Left ventricle myocardium inferior (tissue), 1 donor: ENCODE data around the gene SERTAD1. TPM values are rescaled to one million over a fixed set of nuclear protein-coding genes. Genes with fewer than 3 reads are reported as not detected.
A peak's percentile ranks its signal among the peaks of the same experiment; 100 is the strongest.
"Not testable (repeated sequence)": the region's sequence is repeated elsewhere in the genome, so short reads cannot be mapped to it uniquely, and the experiment has no call there.

ENCODE experiments used
- DNase-seq: peaks from one replicate; pipeline ENCODE4 v3.0.0-alpha.2; 2020
- H3K27ac ChIP-seq: fragments of 200-600 bp; replicated peaks from 2 replicates; pipeline ENCODE4 v1.8.0; 2021
- H3K27me3 ChIP-seq: fragments of 200-600 bp; 2 replicates; pipeline ENCODE4 v1.8.0; 2021; ENCODE audit warnings: low read depth
- H3K36me3 ChIP-seq: fragments of 200-600 bp; 2 replicates; pipeline ENCODE4 v1.8.0; 2021
- H3K4me1 ChIP-seq: fragments of 200-600 bp; 2 replicates; pipeline ENCODE4 v1.8.0; 2021
- H3K4me3 ChIP-seq: fragments of 200-600 bp; 2 replicates; pipeline ENCODE4 v1.8.0; 2021; ENCODE audit warnings: mild to moderate bottlenecking, moderate library complexity
- H3K9me3 ChIP-seq: fragments of 200-600 bp; replicated peaks from 2 replicates; pipeline ENCODE4 v1.8.0; 2021
- CTCF ChIP-seq: fragments of 200-600 bp; IDR thresholded peaks from 2 replicates; pipeline ENCODE4 v1.8.0; 2021; ENCODE audit warnings: antibody characterized with exemption, mild to moderate bottlenecking, borderline replicate concordance
- intact Hi-C: fragments of 100-400 bp; cut with micrococcal nuclease; formaldehyde crosslinking; loops from one replicate; pipeline ENCODE4 v1.11.0; 2022
- total RNA-seq: library from RNA; stranded (reverse); fragmentation: NEBNext Ultra II Directional; extraction: Animal tissue kit (Norgen Biotek cat#: 25700); gene quantifications from one replicate; pipeline ENCODE4 v1.2.1, GENCODE V29; 2021
- donor health status: DM: no; HTN: yes; CAD: no; lungs with severe emphysema.

Gene SERTAD1
- total RNA-seq, 1 donor from 2014 or later = 9.2 TPM

GRCh38 chr19:40443131-40443999, 17.6 kb upstream of the SERTAD1 start:
- no peak for TF ChIP-seq CTCF
- intact Hi-C loops = loop anchor here (1.0 kb wide), 1 partner anchor 18 kb away; the partner anchor contains the start of gene SERTAD1
- H3K9me3 ChIP-seq = no peaks in the 10 kb centered on the region
- H3K4me1 ChIP-seq = peaks cover 47% of the 10 kb centered on the region
- peaks cover 41% of the 10 kb centered on the region for H3K36me3 ChIP-seq
- H3K27me3 ChIP-seq = no peaks in the 10 kb centered on the region
- peak; percentile 100 for DNase-seq
- peak overlapping the region; percentile 99 for H3K27ac ChIP-seq
- peak overlapping the region; percentile 99 for H3K4me3 ChIP-seq

GRCh38 chr19:40442328-40443130, 16.7 kb upstream of the SERTAD1 start:
- Histone ChIP-seq H3K4me1 (peaks cover 47% of the 10 kb centered on the region), H3K27ac (peak overlapping the region; percentile 99), H3K36me3 (peaks cover 32% of the 10 kb centered on the region), H3K9me3 (no peaks in the 10 kb centered on the region), H3K4me3 (peak overlapping the region; percentile 99), H3K27me3 (no peaks in the 10 kb centered on the region)
- DNase-seq = no peak
- intact Hi-C loops = loop anchor here (1.0 kb wide), 1 partner anchor 17 kb away; the partner anchor contains the start of gene SERTAD1
- TF ChIP-seq CTCF = no peak

GRCh38 chr19:40441719-40442253, 16.0 kb upstream of the SERTAD1 start:
- peaks cover 47% of the 10 kb centered on the region for H3K4me1 ChIP-seq

GRCh38 chr19:40438284-40438683, 12.5 kb upstream of the SERTAD1 start:
- no peak for DNase-seq
- no peak overlapping the region for H3K27ac ChIP-seq
- H3K4me1 ChIP-seq = peaks cover 42% of the 10 kb centered on the region
- H3K9me3 ChIP-seq = no peaks in the 10 kb centered on the region
- no peaks in the 10 kb centered on the region for H3K27me3 ChIP-seq
- H3K4me3 ChIP-seq = no peak overlapping the region
- peaks cover 23% of the 10 kb centered on the region for H3K36me3 ChIP-seq
- intact Hi-C loops = no loop called here
- no peak for TF ChIP-seq CTCF

More at GRCh38 chr19:40441719-40442253, 16.0 kb upstream of the SERTAD1 start:
- peaks cover 25% of the 10 kb centered on the region for H3K36me3 ChIP-seq
- intact Hi-C loops = no loop called here
- no peaks in the 10 kb centered on the region for H3K9me3 ChIP-seq
- H3K4me3 ChIP-seq = peak overlapping the region; percentile 99
- peak overlapping the region; percentile 99 for H3K27ac ChIP-seq
- TF ChIP-seq CTCF = no peak
- H3K27me3 ChIP-seq = no peaks in the 10 kb centered on the region
- DNase-seq = no peak

- intact Hi-C loops = no loop called here
- DNase-seq = peak; percentile 89
These were observed 7.8 kb upstream of the SERTAD1 start for GRCh38 chr19:40433391-40434216.

GRCh38 chr19:40432760-40433159, 7.0 kb upstream of the SERTAD1 start:
- H3K27me3 ChIP-seq, DNase-seq, intact Hi-C loops, H3K9me3 ChIP-seq, H3K36me3 ChIP-seq: not testable (repeated sequence)
- Histone ChIP-seq H3K4me3 (peak overlapping the region; percentile 63), H3K4me1 (peaks cover 25% of the 10 kb centered on the region), H3K27ac (peak overlapping the region; percentile 97)

More at GRCh38 chr19:40433391-40434216, 7.8 kb upstream of the SERTAD1 start:
- Histone ChIP-seq H3K4me3 (peak overlapping the region; percentile 63), H3K9me3 (no peaks in the 10 kb centered on the region), H3K4me1 (peaks cover 25% of the 10 kb centered on the region), H3K27ac (peak overlapping the region; percentile 97), H3K27me3 (no peaks in the 10 kb centered on the region), H3K36me3 (no peaks in the 10 kb centered on the region)
- no peak for TF ChIP-seq CTCF
